NCI-H345 treated with DMSO at 0.1 percent for 48 hours (cell line): ENCODE data around the gene DNAJA3.

Experiments
- DNase-seq: peaks from one replicate; lab custom pipeline; 2025; ENCODE audit not compliant: unreplicated experiment; lab: John Stamatoyannopoulos, UW

The DNAJA3 gene

GRCh38 chr16:4404967-4405696, 20.5 kb upstream of the DNAJA3 start:
- no peak for DNase-seq

GRCh38 chr16:4407543-4408322, 17.9 kb upstream of the DNAJA3 start:
- DNase-seq, result no peak

GRCh38 chr16:4408323-4408690, 17.4 kb upstream of the DNAJA3 start:
- no peak for DNase-seq

- DNase-seq, result no peak
Observed at GRCh38 chr16:4409081-4409932, 16.4 kb upstream of the DNAJA3 start.

- DNase-seq, result peak; percentile 43
Observed at GRCh38 chr16:4410335-4411075, 15.2 kb upstream of the DNAJA3 start.

GRCh38 chr16:4411684-4412083, 14.0 kb upstream of the DNAJA3 start:
- DNase-seq, result no peak

- DNase-seq, result no peak
Observed at GRCh38 chr16:4412159-4412558, 13.5 kb upstream of the DNAJA3 start.

GRCh38 chr16:4412854-4413253, 12.8 kb upstream of the DNAJA3 start:
- DNase-seq, result no peak

GRCh38 chr16:4414187-4414917, 11.3 kb upstream of the DNAJA3 start:
- DNase-seq, result no peak

- DNase-seq, result no peak
Observed at GRCh38 chr16:4415538-4416199, 10.0 kb upstream of the DNAJA3 start.

- peak; percentile 88 for DNase-seq
Observed at GRCh38 chr16:4416200-4417032, 9.3 kb upstream of the DNAJA3 start, which contains the start of gene CORO7. TSS of gene CORO7 (minus strand) at chr16:4416596. CDS start at chr16:4416518, 78 bp downstream.

GRCh38 chr16:4419402-4419959, 6.2 kb upstream of the DNAJA3 start:
- DNase-seq, result no peak

- DNase-seq, result no peak
Observed at GRCh38 chr16:4420505-4421105, 5.1 kb upstream of the DNAJA3 start.

GRCh38 chr16:4426021-4426684, 485 bp downstream of the DNAJA3 start:
- DNase-seq, result no peak

- DNase-seq, result no peak
Observed at GRCh38 chr16:4426722-4427372, 1.2 kb downstream of the DNAJA3 start.

GRCh38 chr16:4428500-4428899, 2.8 kb downstream of the DNAJA3 start:
- DNase-seq, result no peak

GRCh38 chr16:4431023-4431422, 5.4 kb downstream of the DNAJA3 start:
- DNase-seq, result no peak
